GM12875 (cell line): Measurements from ENCODE around the gene HOXB8.
A peak's percentile ranks its signal among the peaks of the same experiment; 100 is the strongest.

ENCODE experiments used
- H3K4me3 ChIP-seq: one replicate; pipeline ENCODE4 v1.5.1; 2011; ENCODE audit warnings: low read depth, low read length, control low read depth
- TF ChIP-seq, protein P1 (sequence below): IDR thresholded peaks from 2 replicates; pipeline ENCODE4 v1.5.1; 2011; ENCODE audit warnings: low read depth, mild to moderate bottlenecking, control low read depth, inconsistent platforms, low read length, moderate library complexity, borderline replicate concordance; ENCODE audit not compliant: insufficient read depth

Gene HOXB8

DNA sequence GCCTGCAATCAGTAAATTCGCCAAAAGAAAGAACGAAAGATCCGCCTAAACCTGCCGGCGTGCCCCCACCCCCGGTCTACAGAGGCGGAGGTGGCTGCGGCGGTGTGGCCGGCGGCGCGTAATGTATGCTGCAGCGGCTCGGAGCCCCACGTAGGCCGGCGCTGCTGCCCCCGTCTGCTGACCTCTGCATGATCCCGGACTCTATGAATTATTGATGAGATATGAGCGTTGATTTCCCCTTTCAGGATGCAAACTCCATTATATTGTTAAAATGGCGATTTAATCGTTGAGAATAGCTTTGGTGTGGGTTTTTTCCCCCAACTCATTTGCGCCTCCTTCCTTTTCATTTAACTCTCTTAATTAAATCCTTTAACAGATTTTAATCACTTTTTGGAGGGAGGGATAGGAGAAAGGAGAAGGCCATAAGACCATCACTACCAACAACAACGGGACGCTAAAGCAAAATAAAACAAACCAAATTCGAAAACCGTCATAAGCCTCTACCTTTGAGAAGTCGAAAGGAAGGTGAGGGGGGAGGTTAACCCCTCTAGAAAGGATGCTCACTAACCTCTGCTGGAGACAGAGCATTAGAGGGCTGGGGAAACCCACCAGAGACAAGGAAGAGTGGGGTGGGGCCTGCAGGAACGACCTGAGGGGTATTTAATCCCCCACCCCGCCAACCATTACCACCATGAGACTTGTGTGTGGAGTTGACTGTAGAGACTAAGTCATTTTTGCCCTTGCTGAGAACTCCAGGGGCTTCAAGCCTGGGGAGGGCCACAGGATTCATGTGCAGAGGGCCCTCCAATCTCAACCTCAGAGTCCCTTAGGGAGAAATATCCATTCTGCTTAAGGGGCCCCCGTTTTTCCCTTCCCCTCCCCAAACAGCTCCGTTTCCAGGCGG is 28.5 kb downstream of the HOXB8 start:
- H3K4me3 ChIP-seq = peak overlapping the region; percentile 57
- TF ChIP-seq, protein P1, sequence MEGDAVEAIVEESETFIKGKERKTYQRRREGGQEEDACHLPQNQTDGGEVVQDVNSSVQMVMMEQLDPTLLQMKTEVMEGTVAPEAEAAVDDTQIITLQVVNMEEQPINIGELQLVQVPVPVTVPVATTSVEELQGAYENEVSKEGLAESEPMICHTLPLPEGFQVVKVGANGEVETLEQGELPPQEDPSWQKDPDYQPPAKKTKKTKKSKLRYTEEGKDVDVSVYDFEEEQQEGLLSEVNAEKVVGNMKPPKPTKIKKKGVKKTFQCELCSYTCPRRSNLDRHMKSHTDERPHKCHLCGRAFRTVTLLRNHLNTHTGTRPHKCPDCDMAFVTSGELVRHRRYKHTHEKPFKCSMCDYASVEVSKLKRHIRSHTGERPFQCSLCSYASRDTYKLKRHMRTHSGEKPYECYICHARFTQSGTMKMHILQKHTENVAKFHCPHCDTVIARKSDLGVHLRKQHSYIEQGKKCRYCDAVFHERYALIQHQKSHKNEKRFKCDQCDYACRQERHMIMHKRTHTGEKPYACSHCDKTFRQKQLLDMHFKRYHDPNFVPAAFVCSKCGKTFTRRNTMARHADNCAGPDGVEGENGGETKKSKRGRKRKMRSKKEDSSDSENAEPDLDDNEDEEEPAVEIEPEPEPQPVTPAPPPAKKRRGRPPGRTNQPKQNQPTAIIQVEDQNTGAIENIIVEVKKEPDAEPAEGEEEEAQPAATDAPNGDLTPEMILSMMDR = no peak

DNA sequence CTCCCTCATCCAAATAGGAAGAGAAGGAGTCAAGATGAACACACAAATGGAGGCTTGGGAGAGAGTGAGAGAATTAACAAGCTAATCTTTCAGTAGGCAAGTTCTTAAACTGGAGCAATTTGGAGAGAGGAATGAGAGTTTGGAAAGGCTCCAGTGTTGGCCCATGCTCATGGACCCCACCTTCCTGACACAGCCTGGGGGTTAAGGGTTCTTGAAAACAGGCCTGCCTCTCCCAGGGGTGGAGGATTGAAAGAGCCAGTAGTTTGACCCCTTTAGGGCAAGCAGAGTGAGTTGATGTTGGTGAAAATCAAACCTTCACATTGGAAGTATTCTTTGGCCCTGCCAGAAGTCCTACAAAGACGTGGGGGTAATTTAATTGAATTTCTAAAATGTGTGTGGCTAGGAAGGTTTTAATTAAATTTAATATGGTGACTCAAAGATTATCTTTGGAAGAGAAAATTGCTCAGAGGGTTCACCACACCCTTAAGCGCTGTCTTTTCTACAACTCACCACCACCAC is 30.8 kb downstream of the HOXB8 start:
- no peak overlapping the region for H3K4me3 ChIP-seq

DNA sequence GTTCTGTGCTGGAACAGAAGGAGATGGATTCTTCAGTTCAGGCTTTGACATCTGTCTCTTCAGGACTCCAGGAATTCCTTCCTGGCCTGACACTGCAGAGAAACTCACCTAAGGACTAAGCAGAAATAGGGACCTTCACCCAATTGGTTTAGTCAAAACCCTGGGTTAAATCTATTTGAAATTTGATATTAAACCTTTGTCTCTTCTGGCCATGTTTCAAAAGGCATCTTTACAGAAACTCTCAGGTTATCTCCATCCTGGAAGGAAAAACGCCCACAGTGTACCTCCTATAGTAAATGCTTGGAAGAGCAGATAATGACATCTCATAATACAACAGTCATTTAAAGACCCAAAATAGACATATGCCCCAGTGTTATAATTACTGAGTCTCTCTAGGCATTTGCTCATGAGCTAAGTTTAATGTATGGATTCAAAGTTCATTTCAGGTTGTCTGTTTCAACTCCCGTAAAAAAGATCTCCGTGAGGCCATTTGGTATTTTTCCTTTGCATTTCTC is 31.3 kb downstream of the HOXB8 start:
- no peak overlapping the region for H3K4me3 ChIP-seq
- TF ChIP-seq, protein P1 = no peak

More for the DNA sequence above, 30.8 kb downstream of the HOXB8 start:
- TF ChIP-seq, protein P1 = no peak

DNA sequence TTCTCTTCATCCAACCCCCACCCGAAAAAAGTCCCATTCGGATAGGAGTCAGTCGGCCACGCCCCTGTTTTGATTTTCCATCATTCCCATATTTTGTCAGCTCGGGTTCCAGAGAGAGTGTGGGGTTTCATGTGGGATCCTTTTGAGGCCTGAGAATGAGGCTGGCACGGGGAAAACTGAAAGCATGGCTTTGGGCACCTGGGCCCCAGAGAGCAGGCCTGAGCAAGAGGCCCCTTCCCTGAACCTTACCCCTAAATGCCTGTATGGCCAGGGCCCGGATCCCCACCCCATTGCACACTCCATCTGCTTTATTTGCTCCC is 32.4 kb downstream of the HOXB8 start:
- H3K4me3 ChIP-seq = no peak overlapping the region
- TF ChIP-seq, protein P1 = no peak

GRCh38 chr17:48579760-48580554 is 35.1 kb downstream of the HOXB8 start:
- H3K4me3 ChIP-seq = no peak overlapping the region
- TF ChIP-seq, protein P1 = no peak

- TF ChIP-seq, protein P1 = no peak
- H3K4me3 ChIP-seq = no peak overlapping the region
Observed at GRCh38 chr17:48579471-48579759, 35.7 kb downstream of the HOXB8 start.
